A549 (cell line): Measurements from ENCODE around the gene ZDHHC17. TPM values are rescaled to one million over a fixed set of nuclear protein-coding genes. Genes with fewer than 3 reads are reported as not detected.

Source experiments
- ATAC-seq, 2 experiments: fragments of 200-7000 bp in 1 of 2; fragments of >200 bp in 1 of 2; cut with Nextera tagmentation in 1 of 2; cut with Tn5 transposase in 1 of 2; 3 replicates each; pipeline versions ENCODE4 v1.8.0 to v1.9.1; 2018 to 2020; ENCODE audit warnings: mild to moderate bottlenecking in 1 of 2, moderate library complexity in 1 of 2
- CTCF ChIA-PET: fragments of 300-600 bp; sonication (Branson Sonifier 250); formaldehyde crosslinking; extraction: SDS; loops from one replicate; lab custom pipeline; 2021; ENCODE audit warnings: antibody characterized with exemption, inconsistent platforms; lab: Yijun Ruan, JAX
- POLR2A ChIA-PET: fragments of 350-600 bp; formaldehyde crosslinking; extraction: SDS; loops from one replicate; lab custom pipeline; 2021; ENCODE audit warnings: antibody characterized with exemption, inconsistent platforms; lab: Yijun Ruan, JAX
- DNase-seq, 2 experiments: peaks; one replicate each; pipeline versions ENCODE4 v3.0.0 to v3.0.0-alpha.2; 2011 to 2016; ENCODE audit warnings: low read depth in 1 of 2, low spot score in 1 of 2
- FAIRE-seq: peaks from 2 replicates; lab custom pipeline; 2011; peaks lifted over from hg19 to GRCh38; lab: Jason Lieb, UNC
- H3K27ac ChIP-seq, 2 experiments: fragments of >200 bp; sonication (Bioruptor Twin); formaldehyde crosslinking; 3 replicates each; pipeline ENCODE4 v1.5.1; 2016 to 2017
- H3K4me1 ChIP-seq: fragments of >200 bp; sonication (Bioruptor Twin); formaldehyde crosslinking; 3 replicates; pipeline ENCODE4 v1.6.1; 2016
- H3K4me2 ChIP-seq: fragments of >200 bp; sonication (Bioruptor Twin); formaldehyde crosslinking; 3 replicates; pipeline ENCODE4 v1.6.1; 2016
- H3K4me3 ChIP-seq: fragments of >200 bp; sonication (Bioruptor Twin); formaldehyde crosslinking; 3 replicates; pipeline ENCODE4 v1.5.1; 2016
- H3K9me3 ChIP-seq: fragments of >200 bp; sonication (Bioruptor Twin); formaldehyde crosslinking; 3 replicates; pipeline ENCODE4 v1.6.1; 2016
- EHMT2 ChIP-seq: fragments of 200-600 bp; sonication (generic); IDR thresholded peaks from 2 replicates; pipeline ENCODE4 v1.6.1; 2016; ENCODE audit warnings: antibody characterized with exemption, low read depth, mild to moderate bottlenecking, moderate library complexity
- EP300 ChIP-seq, 2 experiments: fragments of >200 bp; sonication (Bioruptor Twin); formaldehyde crosslinking; IDR thresholded peaks; 2 replicates in 1 of 2; 3 replicates in 1 of 2; pipeline ENCODE4 v1.6.1; 2016 to 2017
- FOSB ChIP-seq: fragments of 250-450 bp; sonication (Bioruptor Pico); IDR thresholded peaks from 2 replicates; pipeline ENCODE4 v1.5.0; 2020; ENCODE audit warnings: mild to moderate bottlenecking, moderate library complexity
- HEYL ChIP-seq: fragments of 250-450 bp; sonication (Bioruptor Pico); IDR thresholded peaks from 2 replicates; pipeline ENCODE4 v1.8.0; 2021; ENCODE audit warnings: mild to moderate bottlenecking, moderate library complexity
- KDM1A ChIP-seq: fragments of 200-600 bp; sonication (generic); IDR thresholded peaks from 2 replicates; pipeline ENCODE4 v1.6.1; 2016; ENCODE audit warnings: low read depth, mild to moderate bottlenecking
- MAZ ChIP-seq: fragments of 150-350 bp; IDR thresholded peaks from 2 replicates; pipeline ENCODE4 v1.6.1; 2014; ENCODE audit warnings: antibody characterized with exemption, low read depth, low read length, borderline replicate concordance
- NFE2L2 ChIP-seq: fragments of 150-350 bp; conservative IDR thresholded peaks from 2 replicates; pipeline ENCODE4 v1.6.1; 2014; ENCODE audit warnings: low read length
- NR3C1 ChIP-seq: fragments of >200 bp; sonication (Bioruptor Twin); formaldehyde crosslinking; IDR thresholded peaks from 3 replicates; pipeline ENCODE4 v1.6.1; 2017
- POLR2A ChIP-seq: IDR thresholded peaks from 2 replicates; pipeline ENCODE4 v1.6.1; 2012; ENCODE audit warnings: mild to moderate bottlenecking, low read length
- POLR2AphosphoS2 ChIP-seq: conservative IDR thresholded peaks from 2 replicates; pipeline ENCODE4 v1.6.1; 2012; ENCODE audit warnings: low read length, improper control_type of control experiment, inconsistent platforms
- RAD21 ChIP-seq, 2 experiments: fragments of >200 bp in 1 of 2; sonication (Bioruptor Twin) in 1 of 2; formaldehyde crosslinking in 1 of 2; IDR thresholded peaks in 1 of 2; conservative IDR thresholded peaks in 1 of 2; 2 replicates in 1 of 2; 3 replicates in 1 of 2; pipeline ENCODE4 v1.6.1; 2012 to 2018; ENCODE audit warnings: inconsistent platforms in 1 of 2
- RARB ChIP-seq: fragments of 250-450 bp; sonication (Bioruptor Pico); IDR thresholded peaks from 2 replicates; pipeline ENCODE4 v1.8.0; 2021; ENCODE audit warnings: mild to moderate bottlenecking, moderate library complexity
- RCOR1 ChIP-seq: fragments of 150-350 bp; IDR thresholded peaks from 2 replicates; pipeline ENCODE4 v1.6.1; 2014; ENCODE audit warnings: antibody characterized with exemption, low read length, low read depth
- RFX5 ChIP-seq: fragments of 450-650 bp; IDR thresholded peaks from 2 replicates; pipeline ENCODE4 v1.7.1; 2014; ENCODE audit warnings: antibody characterized with exemption, mild to moderate bottlenecking, moderate library complexity
- SREBF2 ChIP-seq: fragments of 450-650 bp; IDR thresholded peaks from 2 replicates; pipeline ENCODE4 v1.6.1; 2014; ENCODE audit warnings: mild to moderate bottlenecking, moderate library complexity
- TFCP2L1 ChIP-seq: fragments of 250-450 bp; sonication (Bioruptor Pico); IDR thresholded peaks from 2 replicates; pipeline ENCODE4 v1.5.0; 2021; ENCODE audit warnings: mild to moderate bottlenecking
- ZC3H11A ChIP-seq: fragments of 450-650 bp; IDR thresholded peaks from 2 replicates; pipeline ENCODE4 v1.6.1; 2014; ENCODE audit warnings: antibody characterized with exemption, mild to moderate bottlenecking
- ZNF302 ChIP-seq: fragments of 250-450 bp; sonication (Bioruptor Pico); IDR thresholded peaks from 2 replicates; pipeline ENCODE4 v1.9.0; 2021; ENCODE audit warnings: inconsistent platforms, mild to moderate bottlenecking, moderate library complexity
- WGBS: methylation state at CpG from one replicate; pipeline ENCODE4 v1.1.6; 2017; ENCODE audit errors: missing lambda C conversion rate; 5-methylcytosine and 5-hydroxymethylcytosine counted together
- polyA plus RNA-seq, 4 experiments: library from polyadenylated mRNA; depleted of rRNA in 3 of 4; stranded (reverse); fragments of >200 nt; fragmentation: RNase III in 1 of 4; extraction: RNeasy Plus Mini Kit Qiagen cat#74134 plus additional on column Dnase treatment in 1 of 4; gene quantifications; 2 replicates in 3 of 4; 3 replicates in 1 of 4; pipeline ENCODE4 v1.2.3, GENCODE V29; 2011 to 2017
- TF ChIP-seq, protein P1 (sequence below): fragments of 200-600 bp; sonication (generic); IDR thresholded peaks from 2 replicates; pipeline ENCODE4 v1.6.1; 2016; ENCODE audit warnings: antibody characterized with exemption, mild to moderate bottlenecking, moderate library complexity
- TF ChIP-seq, protein P2 (sequence below): fragments of >200 bp; sonication (Bioruptor Twin); formaldehyde crosslinking; IDR thresholded peaks from 3 replicates; pipeline ENCODE4 v1.6.1; 2016
- TF ChIP-seq, protein P3 (sequence below): fragments of >200 bp; sonication (Bioruptor Twin); formaldehyde crosslinking; IDR thresholded peaks from 3 replicates; pipeline ENCODE4 v1.5.1; 2016

The ZDHHC17 gene
- polyA plus RNA-seq, 2 of the 4 experiments (the other 2 are of a cell fraction) = 28.1 to 54.8 TPM

DNA sequence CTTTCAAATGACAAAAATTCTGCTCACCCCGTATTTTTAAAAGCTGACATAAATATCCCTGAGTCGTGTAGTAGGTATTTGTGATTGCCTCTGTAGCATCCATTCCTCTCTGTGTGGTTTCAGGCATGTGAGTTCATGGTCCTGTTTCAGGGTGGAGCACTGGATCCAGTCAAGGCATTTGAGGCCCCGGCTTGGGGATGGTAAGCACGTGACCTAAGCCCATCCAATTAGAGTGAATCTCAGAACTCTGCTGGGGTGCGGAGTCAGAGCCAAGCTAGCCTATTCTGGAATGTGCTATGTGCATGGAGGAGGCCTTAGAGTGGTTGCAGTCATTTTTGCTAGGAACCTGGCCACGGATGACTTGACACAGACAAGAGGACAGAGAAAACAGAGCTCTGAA is 119.2 kb downstream of the ZDHHC17 start:
- Histone ChIP-seq H3K9me3 (no peaks in the 10 kb centered on the region), H3K27ac (no peak overlapping the region), H3K4me1 (peaks cover 5% of the 10 kb centered on the region; the same call in 2 of the 3 replicates), H3K4me2 (no peak overlapping the region), H3K4me3 (no peak overlapping the region)
- TF ChIP-seq ZNF302 (CRISPR knock-in tag) (no peak), EP300 (IDR thresholded peaks at IDR 0.05) (no peak), MAZ (no peak), EHMT2 (no peak), RARB (CRISPR knock-in tag) (no peak), NR3C1 (no peak), NFE2L2 (no peak), ZC3H11A (no peak), FOSB (CRISPR knock-in tag) (no peak)
- TF ChIP-seq, protein P1, sequence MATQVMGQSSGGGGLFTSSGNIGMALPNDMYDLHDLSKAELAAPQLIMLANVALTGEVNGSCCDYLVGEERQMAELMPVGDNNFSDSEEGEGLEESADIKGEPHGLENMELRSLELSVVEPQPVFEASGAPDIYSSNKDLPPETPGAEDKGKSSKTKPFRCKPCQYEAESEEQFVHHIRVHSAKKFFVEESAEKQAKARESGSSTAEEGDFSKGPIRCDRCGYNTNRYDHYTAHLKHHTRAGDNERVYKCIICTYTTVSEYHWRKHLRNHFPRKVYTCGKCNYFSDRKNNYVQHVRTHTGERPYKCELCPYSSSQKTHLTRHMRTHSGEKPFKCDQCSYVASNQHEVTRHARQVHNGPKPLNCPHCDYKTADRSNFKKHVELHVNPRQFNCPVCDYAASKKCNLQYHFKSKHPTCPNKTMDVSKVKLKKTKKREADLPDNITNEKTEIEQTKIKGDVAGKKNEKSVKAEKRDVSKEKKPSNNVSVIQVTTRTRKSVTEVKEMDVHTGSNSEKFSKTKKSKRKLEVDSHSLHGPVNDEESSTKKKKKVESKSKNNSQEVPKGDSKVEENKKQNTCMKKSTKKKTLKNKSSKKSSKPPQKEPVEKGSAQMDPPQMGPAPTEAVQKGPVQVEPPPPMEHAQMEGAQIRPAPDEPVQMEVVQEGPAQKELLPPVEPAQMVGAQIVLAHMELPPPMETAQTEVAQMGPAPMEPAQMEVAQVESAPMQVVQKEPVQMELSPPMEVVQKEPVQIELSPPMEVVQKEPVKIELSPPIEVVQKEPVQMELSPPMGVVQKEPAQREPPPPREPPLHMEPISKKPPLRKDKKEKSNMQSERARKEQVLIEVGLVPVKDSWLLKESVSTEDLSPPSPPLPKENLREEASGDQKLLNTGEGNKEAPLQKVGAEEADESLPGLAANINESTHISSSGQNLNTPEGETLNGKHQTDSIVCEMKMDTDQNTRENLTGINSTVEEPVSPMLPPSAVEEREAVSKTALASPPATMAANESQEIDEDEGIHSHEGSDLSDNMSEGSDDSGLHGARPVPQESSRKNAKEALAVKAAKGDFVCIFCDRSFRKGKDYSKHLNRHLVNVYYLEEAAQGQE = no peak
- 41% methylated on average over 6 of the region's 6 CpGs for WGBS
- ATAC-seq (no peak), DNase-seq (no peak), FAIRE-seq (no peak)
- ChIA-PET CTCF (interaction anchor here (0.9 kb wide), 1 partner anchor 518 kb away, joined by 3 read pairs; no protein-coding TSS in a partner anchor), POLR2A (no interaction called here)

DNA sequence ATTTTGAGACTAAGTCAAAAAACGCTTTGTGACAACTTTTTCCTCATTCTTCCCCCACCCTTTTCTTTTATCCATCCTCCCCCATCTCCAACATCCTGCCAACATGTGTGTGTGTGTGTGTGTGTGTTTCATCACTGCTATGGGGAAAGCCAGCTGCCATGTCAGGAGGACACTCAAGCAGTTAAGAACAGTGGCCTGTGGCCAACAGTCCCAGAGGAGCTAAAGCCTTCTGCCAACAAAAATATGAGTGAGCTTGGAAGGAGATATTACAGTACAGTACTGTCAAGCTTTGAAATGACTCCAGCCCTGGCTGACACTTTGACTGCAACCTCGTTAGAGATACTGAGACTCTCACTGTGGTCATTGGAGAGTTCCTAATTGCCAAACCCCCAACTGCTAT is 119.9 kb downstream of the ZDHHC17 start:
- TF ChIP-seq TFCP2L1 (CRISPR knock-in tag) (no peak), ZC3H11A (no peak), POLR2A (no peak), RCOR1 (no peak), SREBF2 (no peak), POLR2AphosphoS2 (no peak), HEYL (no peak), KDM1A (no peak), RAD21 (conservative IDR thresholded peaks at IDR 0.05 in 1 of 2, IDR thresholded peaks at IDR 0.05 in 1 of 2) (no peak), RFX5 (no peak)
- TF ChIP-seq, protein P2, sequence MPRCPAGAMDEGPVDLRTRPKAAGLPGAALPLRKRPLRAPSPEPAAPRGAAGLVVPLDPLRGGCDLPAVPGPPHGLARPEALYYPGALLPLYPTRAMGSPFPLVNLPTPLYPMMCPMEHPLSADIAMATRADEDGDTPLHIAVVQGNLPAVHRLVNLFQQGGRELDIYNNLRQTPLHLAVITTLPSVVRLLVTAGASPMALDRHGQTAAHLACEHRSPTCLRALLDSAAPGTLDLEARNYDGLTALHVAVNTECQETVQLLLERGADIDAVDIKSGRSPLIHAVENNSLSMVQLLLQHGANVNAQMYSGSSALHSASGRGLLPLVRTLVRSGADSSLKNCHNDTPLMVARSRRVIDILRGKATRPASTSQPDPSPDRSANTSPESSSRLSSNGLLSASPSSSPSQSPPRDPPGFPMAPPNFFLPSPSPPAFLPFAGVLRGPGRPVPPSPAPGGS = no peak
- TF ChIP-seq, protein P3, sequence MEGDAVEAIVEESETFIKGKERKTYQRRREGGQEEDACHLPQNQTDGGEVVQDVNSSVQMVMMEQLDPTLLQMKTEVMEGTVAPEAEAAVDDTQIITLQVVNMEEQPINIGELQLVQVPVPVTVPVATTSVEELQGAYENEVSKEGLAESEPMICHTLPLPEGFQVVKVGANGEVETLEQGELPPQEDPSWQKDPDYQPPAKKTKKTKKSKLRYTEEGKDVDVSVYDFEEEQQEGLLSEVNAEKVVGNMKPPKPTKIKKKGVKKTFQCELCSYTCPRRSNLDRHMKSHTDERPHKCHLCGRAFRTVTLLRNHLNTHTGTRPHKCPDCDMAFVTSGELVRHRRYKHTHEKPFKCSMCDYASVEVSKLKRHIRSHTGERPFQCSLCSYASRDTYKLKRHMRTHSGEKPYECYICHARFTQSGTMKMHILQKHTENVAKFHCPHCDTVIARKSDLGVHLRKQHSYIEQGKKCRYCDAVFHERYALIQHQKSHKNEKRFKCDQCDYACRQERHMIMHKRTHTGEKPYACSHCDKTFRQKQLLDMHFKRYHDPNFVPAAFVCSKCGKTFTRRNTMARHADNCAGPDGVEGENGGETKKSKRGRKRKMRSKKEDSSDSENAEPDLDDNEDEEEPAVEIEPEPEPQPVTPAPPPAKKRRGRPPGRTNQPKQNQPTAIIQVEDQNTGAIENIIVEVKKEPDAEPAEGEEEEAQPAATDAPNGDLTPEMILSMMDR = no peak
- TF ChIP-seq, all 56 proteins: peak for 0
- POLR2A ChIA-PET = no interaction called here
- FAIRE-seq = no peak
- Histone ChIP-seq H3K9me3 (no peaks in the 10 kb centered on the region), H3K4me3 (no peak overlapping the region), H3K4me2 (no peak overlapping the region), H3K27ac (no peak overlapping the region), H3K4me1 (peaks cover 5% of the 10 kb centered on the region; the same call in 2 of the 3 replicates)
- 41% methylated on average over 2 of the region's 2 CpGs for WGBS
- CTCF ChIA-PET = no interaction called here
- no peak for ATAC-seq
- no peak for DNase-seq
